NT2/D1 (cell line): Measurements from ENCODE around the gene TUBB4B.
"Not testable (repeated sequence)": the region's sequence is repeated elsewhere in the genome, so short reads cannot be mapped to it uniquely, and the experiment has no call there.

Experiments used
- SUZ12 ChIP-seq: IDR thresholded peaks from 2 replicates; pipeline ENCODE4 v1.6.1; 2011; ENCODE audit not compliant: insufficient read length, insufficient read depth; ENCODE audit errors: extremely low read depth
- YY1 ChIP-seq: IDR thresholded peaks from 2 replicates; pipeline ENCODE4 v1.6.1; 2011; ENCODE audit not compliant: insufficient read length, insufficient read depth
- ZNF274 ChIP-seq: IDR thresholded peaks from 2 replicates; pipeline ENCODE4 v1.6.1; 2011; ENCODE audit warnings: mild to moderate bottlenecking, low read depth, low read length

- TF ChIP-seq YY1, SUZ12, ZNF274: not testable (repeated sequence)
Measured at GRCh38 chr9:137262173-137262908, 21.3 kb downstream of the TUBB4B start.
